HepG2 (cell line): Measurements from ENCODE around the gene CARD9. TPM values are rescaled to one million over a fixed set of nuclear protein-coding genes. Genes with fewer than 3 reads are reported as not detected.

ENCODE experiments used
- polyA plus RNA-seq, 8 experiments: library from polyadenylated mRNA; depleted of rRNA in 3 of 8; stranded (reverse) in 7 of 8; unstranded in 1 of 8; fragments of >200 nt; fragmentation: Illumina TruSeq in 4 of 8; extraction: Trizol in 4 of 8; gene quantifications; 2 replicates each; pipeline versions ENCODE4 v1.2.1 to v1.2.3, GENCODE V29; 2011 to 2016; ENCODE audit warnings: low read depth in 4 of 8, missing spikeins in 1 of 8, mixed read lengths in 1 of 8; ENCODE audit not compliant: insufficient read depth in 1 of 8
- total RNA-seq, 5 experiments: library from RNA; depleted of rRNA; stranded (reverse); fragments of >200 nt; fragmentation: Illumina TruSeq; extraction: Trizol; gene quantifications; 2 replicates each; pipeline ENCODE4 v1.2.3, GENCODE V29; 2016; ENCODE audit warnings: low read depth in 1 of 5
- TF ChIP-seq, protein P1 (sequence below): sonication (generic); formaldehyde crosslinking; IDR thresholded peaks from 2 replicates; pipeline ENCODE4 v1.4.0; 2020; ENCODE audit warnings: missing genetic modification reagents
- TF ChIP-seq, protein P2 (sequence below): sonication (generic); formaldehyde crosslinking; IDR thresholded peaks from 2 replicates; pipeline ENCODE4 v1.4.0; 2020; ENCODE audit warnings: missing genetic modification reagents
- TF ChIP-seq, protein P3 (sequence below): sonication (generic); formaldehyde crosslinking; IDR thresholded peaks from 2 replicates; pipeline ENCODE4 v1.9.0; 2021; ENCODE audit warnings: missing genetic modification reagents, borderline replicate concordance
- TF ChIP-seq, protein P4 (sequence below), 2 experiments: fragments of 450-650 bp in 1 of 2; sonication (generic) in 1 of 2; formaldehyde crosslinking in 1 of 2; IDR thresholded peaks; 2 replicates each; pipeline versions ENCODE4 v1.6.1 to v1.8.0; 2016 to 2022; ENCODE audit warnings: antibody characterized with exemption in 1 of 2, mild to moderate bottlenecking in 1 of 2, missing genetic modification reagents in 1 of 2

CARD9 gene
- total and polyA plus RNA-seq, 2 of the 13 experiments (the other 11 are each of a cell fraction or from before 2014, with no cell fraction given) = 3.3 to 7.4 TPM

DNA sequence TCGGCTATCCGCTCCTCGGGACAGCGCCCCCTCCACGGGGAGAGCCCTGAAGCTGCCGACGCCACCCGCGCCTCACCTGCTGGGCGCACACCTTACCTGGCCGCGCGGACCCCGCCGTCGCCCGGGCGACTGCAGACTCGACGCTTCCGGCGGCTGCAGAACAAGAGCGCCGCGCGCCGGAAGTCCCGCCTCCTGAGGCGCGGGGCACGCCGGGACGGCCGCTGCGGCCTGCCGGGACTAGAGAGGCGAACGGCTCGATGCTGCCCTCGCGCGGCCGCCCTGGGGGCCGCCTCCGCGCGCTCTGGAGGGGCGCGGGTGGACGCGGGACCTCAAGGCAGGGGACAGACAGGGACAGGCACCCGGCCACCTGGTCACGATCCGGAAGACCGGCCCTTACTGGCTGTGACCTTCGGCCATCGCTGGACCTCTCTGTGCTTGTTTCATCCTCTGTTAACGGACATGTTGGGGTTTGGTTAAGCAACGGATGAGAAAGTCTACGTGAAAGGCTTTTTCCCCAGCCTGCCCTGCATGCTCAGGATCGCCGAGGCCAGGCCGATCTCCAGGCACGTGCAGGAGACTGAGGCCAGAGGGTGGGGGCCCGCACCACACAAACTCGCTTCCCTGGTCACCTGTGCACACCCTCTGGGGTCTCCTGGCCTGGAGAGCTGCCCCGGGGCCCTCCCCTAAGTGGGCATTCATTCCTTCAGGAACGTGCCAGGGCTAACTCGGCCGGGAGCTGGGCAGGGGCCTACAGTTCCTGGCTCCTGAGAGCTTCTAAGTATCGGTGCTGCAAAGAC is 26.8 kb upstream of the CARD9 start, which contains the start of gene SNAPC4 (continued):
- TF ChIP-seq, protein P1, sequence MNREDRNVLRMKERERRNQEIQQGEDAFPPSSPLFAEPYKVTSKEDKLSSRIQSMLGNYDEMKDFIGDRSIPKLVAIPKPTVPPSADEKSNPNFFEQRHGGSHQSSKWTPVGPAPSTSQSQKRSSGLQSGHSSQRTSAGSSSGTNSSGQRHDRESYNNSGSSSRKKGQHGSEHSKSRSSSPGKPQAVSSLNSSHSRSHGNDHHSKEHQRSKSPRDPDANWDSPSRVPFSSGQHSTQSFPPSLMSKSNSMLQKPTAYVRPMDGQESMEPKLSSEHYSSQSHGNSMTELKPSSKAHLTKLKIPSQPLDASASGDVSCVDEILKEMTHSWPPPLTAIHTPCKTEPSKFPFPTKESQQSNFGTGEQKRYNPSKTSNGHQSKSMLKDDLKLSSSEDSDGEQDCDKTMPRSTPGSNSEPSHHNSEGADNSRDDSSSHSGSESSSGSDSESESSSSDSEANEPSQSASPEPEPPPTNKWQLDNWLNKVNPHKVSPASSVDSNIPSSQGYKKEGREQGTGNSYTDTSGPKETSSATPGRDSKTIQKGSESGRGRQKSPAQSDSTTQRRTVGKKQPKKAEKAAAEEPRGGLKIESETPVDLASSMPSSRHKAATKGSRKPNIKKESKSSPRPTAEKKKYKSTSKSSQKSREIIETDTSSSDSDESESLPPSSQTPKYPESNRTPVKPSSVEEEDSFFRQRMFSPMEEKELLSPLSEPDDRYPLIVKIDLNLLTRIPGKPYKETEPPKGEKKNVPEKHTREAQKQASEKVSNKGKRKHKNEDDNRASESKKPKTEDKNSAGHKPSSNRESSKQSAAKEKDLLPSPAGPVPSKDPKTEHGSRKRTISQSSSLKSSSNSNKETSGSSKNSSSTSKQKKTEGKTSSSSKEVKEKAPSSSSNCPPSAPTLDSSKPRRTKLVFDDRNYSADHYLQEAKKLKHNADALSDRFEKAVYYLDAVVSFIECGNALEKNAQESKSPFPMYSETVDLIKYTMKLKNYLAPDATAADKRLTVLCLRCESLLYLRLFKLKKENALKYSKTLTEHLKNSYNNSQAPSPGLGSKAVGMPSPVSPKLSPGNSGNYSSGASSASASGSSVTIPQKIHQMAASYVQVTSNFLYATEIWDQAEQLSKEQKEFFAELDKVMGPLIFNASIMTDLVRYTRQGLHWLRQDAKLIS (CRISPR knock-in tag) = no peak
- TF ChIP-seq, protein P2, sequence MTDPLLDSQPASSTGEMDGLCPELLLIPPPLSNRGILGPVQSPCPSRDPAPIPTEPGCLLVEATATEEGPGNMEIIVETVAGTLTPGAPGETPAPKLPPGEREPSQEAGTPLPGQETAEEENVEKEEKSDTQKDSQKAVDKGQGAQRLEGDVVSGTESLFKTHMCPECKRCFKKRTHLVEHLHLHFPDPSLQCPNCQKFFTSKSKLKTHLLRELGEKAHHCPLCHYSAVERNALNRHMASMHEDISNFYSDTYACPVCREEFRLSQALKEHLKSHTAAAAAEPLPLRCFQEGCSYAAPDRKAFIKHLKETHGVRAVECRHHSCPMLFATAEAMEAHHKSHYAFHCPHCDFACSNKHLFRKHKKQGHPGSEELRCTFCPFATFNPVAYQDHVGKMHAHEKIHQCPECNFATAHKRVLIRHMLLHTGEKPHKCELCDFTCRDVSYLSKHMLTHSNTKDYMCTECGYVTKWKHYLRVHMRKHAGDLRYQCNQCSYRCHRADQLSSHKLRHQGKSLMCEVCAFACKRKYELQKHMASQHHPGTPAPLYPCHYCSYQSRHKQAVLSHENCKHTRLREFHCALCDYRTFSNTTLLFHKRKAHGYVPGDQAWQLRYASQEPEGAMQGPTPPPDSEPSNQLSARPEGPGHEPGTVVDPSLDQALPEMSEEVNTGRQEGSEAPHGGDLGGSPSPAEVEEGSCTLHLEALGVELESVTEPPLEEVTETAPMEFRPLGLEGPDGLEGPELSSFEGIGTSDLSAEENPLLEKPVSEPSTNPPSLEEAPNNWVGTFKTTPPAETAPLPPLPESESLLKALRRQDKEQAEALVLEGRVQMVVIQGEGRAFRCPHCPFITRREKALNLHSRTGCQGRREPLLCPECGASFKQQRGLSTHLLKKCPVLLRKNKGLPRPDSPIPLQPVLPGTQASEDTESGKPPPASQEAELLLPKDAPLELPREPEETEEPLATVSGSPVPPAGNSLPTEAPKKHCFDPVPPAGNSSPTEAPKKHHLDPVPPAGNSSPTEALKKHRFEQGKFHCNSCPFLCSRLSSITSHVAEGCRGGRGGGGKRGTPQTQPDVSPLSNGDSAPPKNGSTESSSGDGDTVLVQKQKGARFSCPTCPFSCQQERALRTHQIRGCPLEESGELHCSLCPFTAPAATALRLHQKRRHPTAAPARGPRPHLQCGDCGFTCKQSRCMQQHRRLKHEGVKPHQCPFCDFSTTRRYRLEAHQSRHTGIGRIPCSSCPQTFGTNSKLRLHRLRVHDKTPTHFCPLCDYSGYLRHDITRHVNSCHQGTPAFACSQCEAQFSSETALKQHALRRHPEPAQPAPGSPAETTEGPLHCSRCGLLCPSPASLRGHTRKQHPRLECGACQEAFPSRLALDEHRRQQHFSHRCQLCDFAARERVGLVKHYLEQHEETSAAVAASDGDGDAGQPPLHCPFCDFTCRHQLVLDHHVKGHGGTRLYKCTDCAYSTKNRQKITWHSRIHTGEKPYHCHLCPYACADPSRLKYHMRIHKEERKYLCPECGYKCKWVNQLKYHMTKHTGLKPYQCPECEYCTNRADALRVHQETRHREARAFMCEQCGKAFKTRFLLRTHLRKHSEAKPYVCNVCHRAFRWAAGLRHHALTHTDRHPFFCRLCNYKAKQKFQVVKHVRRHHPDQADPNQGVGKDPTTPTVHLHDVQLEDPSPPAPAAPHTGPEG = peak; percentile 69; the same call in 1 of the 2 replicates
- TF ChIP-seq, protein P3, sequence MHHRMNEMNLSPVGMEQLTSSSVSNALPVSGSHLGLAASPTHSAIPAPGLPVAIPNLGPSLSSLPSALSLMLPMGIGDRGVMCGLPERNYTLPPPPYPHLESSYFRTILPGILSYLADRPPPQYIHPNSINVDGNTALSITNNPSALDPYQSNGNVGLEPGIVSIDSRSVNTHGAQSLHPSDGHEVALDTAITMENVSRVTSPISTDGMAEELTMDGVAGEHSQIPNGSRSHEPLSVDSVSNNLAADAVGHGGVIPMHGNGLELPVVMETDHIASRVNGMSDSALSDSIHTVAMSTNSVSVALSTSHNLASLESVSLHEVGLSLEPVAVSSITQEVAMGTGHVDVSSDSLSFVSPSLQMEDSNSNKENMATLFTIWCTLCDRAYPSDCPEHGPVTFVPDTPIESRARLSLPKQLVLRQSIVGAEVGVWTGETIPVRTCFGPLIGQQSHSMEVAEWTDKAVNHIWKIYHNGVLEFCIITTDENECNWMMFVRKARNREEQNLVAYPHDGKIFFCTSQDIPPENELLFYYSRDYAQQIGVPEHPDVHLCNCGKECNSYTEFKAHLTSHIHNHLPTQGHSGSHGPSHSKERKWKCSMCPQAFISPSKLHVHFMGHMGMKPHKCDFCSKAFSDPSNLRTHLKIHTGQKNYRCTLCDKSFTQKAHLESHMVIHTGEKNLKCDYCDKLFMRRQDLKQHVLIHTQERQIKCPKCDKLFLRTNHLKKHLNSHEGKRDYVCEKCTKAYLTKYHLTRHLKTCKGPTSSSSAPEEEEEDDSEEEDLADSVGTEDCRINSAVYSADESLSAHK (CRISPR knock-in tag) = no peak
- TF ChIP-seq, protein P4, sequence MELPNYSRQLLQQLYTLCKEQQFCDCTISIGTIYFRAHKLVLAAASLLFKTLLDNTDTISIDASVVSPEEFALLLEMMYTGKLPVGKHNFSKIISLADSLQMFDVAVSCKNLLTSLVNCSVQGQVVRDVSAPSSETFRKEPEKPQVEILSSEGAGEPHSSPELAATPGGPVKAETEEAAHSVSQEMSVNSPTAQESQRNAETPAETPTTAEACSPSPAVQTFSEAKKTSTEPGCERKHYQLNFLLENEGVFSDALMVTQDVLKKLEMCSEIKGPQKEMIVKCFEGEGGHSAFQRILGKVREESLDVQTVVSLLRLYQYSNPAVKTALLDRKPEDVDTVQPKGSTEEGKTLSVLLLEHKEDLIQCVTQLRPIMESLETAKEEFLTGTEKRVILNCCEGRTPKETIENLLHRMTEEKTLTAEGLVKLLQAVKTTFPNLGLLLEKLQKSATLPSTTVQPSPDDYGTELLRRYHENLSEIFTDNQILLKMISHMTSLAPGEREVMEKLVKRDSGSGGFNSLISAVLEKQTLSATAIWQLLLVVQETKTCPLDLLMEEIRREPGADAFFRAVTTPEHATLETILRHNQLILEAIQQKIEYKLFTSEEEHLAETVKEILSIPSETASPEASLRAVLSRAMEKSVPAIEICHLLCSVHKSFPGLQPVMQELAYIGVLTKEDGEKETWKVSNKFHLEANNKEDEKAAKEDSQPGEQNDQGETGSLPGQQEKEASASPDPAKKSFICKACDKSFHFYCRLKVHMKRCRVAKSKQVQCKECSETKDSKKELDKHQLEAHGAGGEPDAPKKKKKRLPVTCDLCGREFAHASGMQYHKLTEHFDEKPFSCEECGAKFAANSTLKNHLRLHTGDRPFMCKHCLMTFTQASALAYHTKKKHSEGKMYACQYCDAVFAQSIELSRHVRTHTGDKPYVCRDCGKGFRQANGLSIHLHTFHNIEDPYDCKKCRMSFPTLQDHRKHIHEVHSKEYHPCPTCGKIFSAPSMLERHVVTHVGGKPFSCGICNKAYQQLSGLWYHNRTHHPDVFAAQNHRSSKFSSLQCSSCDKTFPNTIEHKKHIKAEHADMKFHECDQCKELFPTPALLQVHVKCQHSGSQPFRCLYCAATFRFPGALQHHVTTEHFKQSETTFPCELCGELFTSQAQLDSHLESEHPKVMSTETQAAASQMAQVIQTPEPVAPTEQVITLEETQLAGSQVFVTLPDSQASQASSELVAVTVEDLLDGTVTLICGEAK (IDR thresholded peaks at IDR 0.05) = no peak
- TF ChIP-seq, protein P4 (CRISPR knock-in tag; IDR thresholded peaks at IDR 0.05) = no peak
